HG03575 (cell line): Measurements from ENCODE around the gene GOLGA2.

Experiments
- ATAC-seq: cut with Tn5 transposase; IDR thresholded peaks from one replicate; pipeline ENCODE4 v1.9.1; 2021; ENCODE audit not compliant: unreplicated experiment, insufficient number of reproducible peaks, low FRiP score; ENCODE audit errors: extremely low read depth

The GOLGA2 gene

GRCh38 chr9:128262687-128263086, 13.1 kb downstream of the GOLGA2 start:
- ATAC-seq = no peak

- ATAC-seq = no peak
These were observed 15.5 kb downstream of the GOLGA2 start for GRCh38 chr9:128260340-128260739.

GRCh38 chr9:128259156-128259555, 16.7 kb downstream of the GOLGA2 start:
- ATAC-seq = no peak

- no peak for ATAC-seq
These were observed 17.5 kb downstream of the GOLGA2 start for GRCh38 chr9:128258326-128258725.

- ATAC-seq = no peak
These were observed 17.9 kb downstream of the GOLGA2 start for GRCh38 chr9:128257907-128258306.

- no peak for ATAC-seq
These were observed 18.6 kb downstream of the GOLGA2 start for GRCh38 chr9:128257086-128257825.

GRCh38 chr9:128254855-128255759, 20.7 kb downstream of the GOLGA2 start:
- ATAC-seq = no peak

- no peak for ATAC-seq
These were observed 21.4 kb downstream of the GOLGA2 start for GRCh38 chr9:128254362-128254761.

GRCh38 chr9:128253991-128254346, 21.8 kb downstream of the GOLGA2 start:
- ATAC-seq = no peak

- ATAC-seq = no peak
These were observed 22.4 kb downstream of the GOLGA2 start for GRCh38 chr9:128253140-128253990.

GRCh38 chr9:128252317-128253139, 23.3 kb downstream of the GOLGA2 start:
- no peak for ATAC-seq

GRCh38 chr9:128251732-128252100, 24.1 kb downstream of the GOLGA2 start:
- ATAC-seq = no peak

GRCh38 chr9:128250839-128251731, 24.7 kb downstream of the GOLGA2 start:
- no peak for ATAC-seq

- ATAC-seq = no peak
These were observed 25.6 kb downstream of the GOLGA2 start for GRCh38 chr9:128249908-128250838.

GRCh38 chr9:128249558-128249907, 26.3 kb downstream of the GOLGA2 start:
- ATAC-seq = no peak

GRCh38 chr9:128247226-128247803, 28.5 kb downstream of the GOLGA2 start:
- ATAC-seq = no peak
